Measurements from ENCODE around the gene KISS1R.

The KISS1R gene

DNA sequence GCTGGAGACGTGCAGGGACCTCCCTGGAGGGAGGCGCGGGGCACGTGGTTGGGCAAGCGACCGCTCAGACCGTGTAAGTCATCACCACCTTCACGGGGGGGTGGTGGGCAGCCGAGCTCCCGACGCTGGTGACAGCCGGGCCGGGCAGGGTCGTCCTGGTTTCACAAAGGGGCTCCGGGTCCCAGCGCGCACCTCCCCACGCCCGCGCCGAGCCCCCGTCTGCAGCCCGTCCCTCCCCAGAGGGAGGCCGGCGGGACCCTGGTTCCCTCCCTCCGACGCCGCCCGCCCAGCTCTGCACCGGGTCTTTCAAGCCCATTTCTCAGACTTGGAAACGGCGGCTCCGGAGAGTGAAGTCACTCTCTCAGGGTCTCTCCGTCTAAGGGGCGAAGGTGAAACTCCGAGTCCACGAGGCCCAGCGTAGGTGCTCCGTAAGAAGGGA is 8.0 kb downstream of the KISS1R start:
- DNase-seq, result peak; percentile 71

DNA sequence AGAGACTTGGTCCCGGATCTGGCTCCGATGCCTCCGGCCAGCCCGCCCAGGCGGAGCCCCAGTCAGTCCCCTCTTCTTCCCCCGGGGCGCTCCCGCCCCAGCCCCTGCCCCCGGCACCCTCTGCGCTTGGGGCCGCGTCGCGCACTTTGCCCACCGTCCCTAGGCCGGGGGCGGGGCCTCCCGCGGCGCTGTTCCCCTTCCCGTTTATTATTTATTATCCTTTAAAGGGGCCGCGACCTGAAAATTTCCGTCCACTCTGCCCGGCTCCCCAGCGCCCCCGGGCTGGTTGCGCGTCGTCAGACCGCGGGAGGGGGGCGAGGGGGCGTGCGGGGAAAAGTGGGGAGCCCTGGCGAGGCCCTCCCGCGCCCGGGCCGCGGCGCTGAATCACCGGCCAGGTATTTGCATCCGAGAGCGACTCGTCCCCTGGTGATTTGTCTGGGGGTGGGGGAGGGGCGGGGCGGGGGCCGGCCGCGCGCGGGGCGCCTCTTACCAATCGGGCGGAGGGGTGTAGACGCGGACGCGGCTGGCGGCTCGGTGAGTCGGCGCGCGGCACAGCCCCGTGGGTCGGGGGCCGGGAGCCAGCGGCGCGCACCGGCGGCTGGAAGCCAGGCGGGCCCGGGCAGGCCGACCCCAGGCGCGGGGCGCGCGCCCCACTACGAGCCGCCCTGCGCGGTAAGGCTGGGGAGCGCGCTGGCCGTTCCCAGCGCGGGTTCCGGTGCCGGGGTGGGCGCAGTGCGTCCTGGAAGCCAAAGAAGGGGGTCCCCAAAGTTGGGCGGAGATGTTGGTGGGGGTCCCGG is 8.6 kb downstream of the KISS1R start, which contains the start of gene ARID3A:
ARID3A (plus strand) TSS at position 510 of the 797 bp plus-strand sequence. CDS start 3,494 bp downstream, outside the sequence.
- DNase-seq, result peak; percentile 71

DNA sequence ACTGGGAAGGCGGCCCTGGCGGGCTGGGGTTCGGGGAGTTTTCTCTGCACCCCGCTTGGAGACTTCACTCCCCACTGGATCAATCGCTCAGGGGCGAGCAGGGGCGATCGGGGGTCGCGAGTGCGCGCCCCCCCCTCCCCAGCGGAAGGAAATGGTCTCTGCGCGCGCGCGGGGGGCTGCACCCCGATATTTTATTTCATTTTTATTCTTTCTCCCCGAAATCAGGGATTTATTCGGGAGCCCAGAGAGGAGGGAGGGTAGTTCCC is 9.1 kb downstream of the KISS1R start:
- no peak for DNase-seq

DNA sequence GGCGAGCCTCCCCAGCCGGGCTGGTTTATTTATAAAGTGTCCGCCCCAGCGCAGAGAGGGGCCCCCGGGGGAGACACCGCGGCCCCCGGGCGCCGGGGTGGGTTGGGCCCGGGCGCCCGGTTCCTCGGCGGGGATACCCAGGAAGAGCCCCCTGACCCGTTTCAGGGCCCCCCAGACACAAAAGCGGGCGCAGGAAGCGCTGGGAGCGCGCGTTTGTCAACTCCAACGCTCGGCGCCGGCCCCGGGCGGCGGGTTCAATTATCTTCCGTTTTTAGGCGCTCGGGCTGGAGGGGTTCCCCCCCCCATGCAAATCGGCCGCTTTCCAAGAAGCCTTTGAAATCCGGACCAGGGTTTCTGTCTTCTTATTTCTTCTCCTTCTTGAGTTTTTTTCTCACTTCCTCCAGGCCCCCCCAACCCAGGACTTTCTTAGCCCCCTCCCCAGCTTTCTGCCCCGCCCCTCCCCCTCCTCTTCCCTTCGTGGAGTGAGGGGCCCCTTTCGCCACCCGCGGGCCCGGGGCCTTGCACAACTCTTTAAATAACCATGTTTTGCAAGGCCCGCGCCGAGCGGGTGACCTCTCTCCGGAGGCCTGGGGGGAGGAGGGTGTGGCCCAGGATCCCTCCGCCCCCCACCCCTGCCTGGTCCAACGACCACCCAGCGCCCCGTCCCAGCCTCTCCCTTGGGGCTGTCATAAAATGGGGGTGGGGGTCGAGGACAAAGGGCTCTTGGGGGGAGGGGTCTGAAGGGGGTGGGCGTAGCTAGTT is 9.6 kb downstream of the KISS1R start:
- peak; percentile 30 for DNase-seq

DNA sequence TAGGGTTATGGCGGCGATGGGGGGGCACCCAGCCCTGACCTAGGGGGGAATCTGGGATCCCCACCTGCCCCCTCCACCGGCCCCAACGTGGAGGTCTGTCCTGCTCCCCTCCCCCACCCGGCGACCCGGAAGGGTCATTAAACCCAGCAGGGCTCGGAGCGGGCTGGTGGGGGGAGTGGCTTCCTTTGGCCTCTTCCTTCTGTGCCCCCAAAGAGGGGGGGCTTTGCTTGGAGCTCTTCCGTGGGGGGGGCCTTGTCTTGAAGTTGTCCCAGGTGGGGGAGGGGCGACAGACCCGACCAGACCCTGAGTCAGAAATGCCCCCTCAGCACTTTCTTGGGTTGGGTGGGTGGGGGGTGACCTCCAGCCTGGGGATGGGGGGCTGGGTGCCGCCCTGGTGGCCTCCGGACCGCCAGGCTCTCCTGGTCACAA is 10.2 kb downstream of the KISS1R start:
- DNase-seq, result no peak

DNA sequence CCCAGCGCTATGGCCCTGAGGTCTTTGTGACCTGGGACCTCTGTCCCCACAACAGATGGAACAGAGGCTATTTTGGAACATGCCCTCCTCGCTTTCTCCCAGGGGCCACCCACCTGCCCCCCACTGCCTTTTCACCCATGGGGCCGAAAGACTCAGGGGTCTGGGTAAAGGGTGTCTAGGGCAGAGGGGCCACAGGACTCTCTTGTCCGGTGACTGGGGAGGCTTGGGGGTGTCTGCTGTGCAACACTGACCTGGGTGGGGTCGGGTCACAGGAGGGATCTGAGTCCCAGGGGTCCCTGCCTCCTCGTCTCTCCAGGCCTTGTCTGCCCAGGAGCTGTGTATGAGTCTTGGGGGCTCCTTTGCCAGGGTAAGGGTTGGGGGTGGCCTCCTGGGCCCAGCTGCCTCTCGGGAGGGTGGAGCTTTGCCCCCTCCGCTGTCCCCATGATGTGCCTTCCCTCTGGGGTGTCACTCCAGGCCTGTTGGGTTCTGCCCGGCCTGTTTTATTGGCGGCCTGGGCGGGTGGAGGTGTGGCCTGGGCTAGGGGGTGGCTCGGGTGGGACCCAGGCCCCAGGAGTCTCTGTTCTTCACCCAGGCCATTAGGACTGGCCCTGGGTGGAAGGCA is 10.8 kb downstream of the KISS1R start:
- no peak for DNase-seq

DNA sequence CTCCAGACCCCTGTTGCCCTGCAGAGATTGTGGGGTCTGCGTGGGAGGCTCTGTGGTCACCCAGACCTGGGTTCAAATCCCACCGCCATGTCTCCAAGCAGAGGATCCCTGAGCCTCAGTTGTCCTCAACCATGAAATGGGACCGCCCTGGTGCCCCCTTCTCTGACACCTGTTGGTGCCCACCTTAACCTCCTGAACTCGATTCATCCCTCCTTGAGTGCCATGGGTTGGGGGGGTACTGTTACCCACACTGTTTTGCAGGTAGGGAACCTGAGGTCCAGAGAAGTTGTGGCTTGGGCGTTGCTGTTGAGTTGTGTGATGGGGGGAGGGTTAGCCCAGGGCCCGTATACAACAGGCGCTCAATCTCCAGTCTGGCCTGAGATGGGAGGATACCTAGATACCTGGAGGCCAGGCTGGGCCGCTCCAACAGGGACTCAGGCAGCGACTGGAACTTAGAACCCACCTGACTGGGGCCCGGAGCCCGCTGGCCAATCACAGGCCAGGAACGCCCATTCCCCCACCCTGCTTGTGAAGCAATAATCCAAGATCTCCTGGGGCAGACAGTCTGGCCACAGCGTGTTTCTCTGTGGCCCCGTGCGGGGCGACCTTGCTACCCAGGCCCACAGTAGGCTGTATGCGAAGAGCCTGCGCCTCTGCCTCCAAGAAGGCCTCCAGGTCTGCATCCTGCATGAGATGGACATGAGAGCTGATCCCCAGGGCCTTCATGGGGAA is 11.5 kb downstream of the KISS1R start:
- DNase-seq, result no peak

DNA sequence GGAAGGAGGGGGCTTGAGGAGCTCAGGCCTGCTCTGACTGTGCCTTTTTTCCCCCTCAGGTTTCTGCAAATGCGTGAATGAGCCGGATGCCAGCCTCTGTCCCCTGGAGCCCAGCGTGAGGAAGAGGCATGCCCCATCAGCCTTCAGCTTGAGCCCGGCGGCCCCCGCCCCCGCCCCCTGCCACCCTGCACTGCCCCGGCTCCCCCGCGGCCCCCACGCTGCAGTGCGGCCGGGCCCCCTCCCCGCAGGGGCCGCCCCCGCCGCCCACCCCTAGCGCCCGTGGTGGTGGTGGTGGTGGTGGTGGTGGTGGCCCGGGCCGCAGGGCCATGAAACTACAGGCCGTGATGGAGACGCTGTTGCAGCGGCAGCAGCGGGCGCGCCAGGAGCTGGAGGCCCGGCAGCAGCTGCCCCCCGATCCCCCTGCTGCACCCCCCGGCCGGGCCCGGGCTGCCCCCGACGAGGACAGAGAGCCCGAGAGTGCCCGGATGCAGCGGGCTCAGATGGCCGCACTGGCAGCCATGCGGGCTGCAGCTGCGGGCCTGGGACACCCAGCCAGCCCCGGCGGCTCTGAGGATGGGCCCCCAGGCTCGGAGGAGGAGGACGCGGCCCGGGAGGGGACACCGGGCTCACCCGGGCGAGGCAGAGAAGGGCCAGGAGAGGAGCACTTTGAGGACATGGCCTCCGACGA is 12.2 kb downstream of the KISS1R start:
- no peak for DNase-seq

DNA sequence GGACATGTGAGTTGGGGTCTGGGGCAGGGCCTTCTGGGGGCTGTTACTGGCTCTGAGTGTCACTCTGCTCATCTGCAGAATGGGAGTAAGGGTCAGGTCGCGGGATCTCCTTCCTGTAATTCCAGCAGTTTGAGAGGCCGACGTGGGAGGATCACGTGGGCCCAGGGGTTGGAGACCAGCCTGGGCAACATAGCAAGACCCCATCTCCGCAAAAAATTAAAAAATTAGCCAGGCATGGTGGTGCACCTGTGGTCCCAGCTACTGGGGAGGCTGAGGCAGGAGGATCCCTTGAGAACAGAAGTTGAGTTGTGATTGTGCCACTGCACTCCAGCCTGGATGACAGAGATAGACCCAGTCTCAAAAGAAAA is 12.7 kb downstream of the KISS1R start:
- no peak for DNase-seq

DNA sequence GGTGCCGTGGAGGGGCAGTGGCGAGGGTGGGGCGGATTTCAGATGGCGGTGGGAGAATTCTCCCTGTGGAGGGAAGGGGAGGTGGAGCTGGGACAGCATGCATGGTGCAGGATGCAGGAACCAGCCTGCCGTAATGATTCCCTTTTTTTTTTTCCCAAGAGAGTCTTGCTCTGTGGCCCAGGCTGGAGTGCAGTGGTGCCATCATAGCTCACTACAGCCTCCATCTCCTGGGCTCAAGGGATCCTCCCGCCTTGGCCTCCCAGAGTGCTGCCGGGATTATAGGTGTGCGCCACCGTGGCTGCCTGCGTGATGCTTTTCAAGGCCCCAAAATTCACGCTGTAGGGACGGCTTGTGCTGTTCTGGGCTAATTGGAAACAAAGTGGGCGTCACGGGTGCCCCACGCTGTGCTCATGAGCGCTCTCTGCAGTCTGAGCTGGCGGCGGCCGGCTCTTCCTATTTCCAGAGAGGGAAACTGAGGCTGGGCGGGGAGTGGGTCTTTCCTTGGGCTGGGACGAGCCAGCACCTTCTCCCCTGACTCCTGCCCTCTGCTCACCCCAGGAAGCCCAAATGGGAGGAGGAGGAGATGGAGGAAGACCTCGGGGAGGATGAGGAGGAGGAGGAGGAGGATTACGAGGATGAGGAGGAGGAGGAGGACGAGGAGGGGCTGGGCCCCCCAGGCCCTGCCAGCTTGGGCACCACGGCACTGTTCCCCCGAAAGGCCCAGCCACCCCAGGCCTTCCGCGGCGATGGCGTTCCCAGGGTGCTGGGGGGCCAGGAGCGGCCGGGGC is 14.9 kb downstream of the KISS1R start:
- DNase-seq, result no peak

DNA sequence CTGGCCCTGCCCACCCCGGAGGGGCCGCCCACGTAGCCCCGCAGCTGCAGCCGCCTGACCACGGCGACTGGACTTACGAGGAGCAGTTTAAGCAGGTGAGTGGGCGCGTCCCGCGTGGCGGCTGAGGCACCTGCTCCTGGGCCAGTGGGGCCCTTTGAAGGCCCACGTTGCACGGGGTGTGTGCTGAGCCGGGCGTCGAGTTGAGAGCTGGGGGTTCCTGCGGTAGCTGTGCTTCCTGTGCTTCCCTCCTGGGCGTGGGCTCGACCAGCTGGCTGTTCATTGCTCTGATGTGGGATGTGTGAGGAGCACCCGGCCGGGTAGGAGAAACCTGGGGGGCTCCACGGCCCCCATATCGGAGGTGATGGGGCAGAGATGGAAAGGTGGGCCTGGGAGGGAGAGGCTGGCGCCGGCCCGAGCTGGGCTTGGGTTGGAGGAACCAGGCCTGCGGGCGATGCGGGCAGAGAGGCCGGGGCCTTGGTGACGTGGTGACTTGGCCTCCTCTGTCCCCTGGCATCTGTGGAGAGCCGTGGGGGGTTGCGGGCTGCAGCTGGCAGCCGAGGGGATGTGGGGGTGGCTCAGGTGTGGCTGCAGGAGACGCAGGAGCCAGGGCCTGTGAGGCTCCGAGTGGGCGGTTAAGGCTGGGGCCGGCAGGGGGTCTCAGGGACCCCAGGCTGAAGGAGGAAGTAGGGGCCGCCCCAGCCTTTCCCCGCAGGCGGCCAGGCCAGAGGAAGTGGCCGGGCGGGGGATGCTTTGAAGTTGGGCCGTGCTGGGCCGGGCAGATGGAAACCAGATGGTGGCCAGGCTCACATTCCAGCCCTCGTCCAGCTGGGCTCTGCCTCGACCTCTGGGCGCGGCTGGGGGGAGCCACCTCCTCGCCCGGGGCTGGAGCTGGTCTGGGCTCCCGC is 15.8 kb downstream of the KISS1R start:
- no peak for DNase-seq

DNA sequence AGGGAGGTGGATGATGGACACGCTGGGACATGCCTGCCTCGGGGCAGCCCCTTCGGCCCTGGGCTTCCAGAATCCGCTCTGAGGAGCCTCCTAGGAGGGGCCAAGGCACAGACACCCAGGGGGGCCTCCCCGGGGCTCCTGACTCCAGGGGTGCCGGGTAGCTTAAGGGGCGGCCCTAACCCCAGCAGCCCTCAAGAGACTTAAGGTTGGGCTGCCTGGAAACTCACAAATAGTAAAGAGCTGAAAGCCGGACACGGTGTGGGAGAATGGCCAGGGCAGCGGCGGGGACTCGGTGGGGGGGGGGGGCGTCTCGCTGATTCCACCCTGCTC is 16.4 kb downstream of the KISS1R start:
- DNase-seq, result no peak

DNA sequence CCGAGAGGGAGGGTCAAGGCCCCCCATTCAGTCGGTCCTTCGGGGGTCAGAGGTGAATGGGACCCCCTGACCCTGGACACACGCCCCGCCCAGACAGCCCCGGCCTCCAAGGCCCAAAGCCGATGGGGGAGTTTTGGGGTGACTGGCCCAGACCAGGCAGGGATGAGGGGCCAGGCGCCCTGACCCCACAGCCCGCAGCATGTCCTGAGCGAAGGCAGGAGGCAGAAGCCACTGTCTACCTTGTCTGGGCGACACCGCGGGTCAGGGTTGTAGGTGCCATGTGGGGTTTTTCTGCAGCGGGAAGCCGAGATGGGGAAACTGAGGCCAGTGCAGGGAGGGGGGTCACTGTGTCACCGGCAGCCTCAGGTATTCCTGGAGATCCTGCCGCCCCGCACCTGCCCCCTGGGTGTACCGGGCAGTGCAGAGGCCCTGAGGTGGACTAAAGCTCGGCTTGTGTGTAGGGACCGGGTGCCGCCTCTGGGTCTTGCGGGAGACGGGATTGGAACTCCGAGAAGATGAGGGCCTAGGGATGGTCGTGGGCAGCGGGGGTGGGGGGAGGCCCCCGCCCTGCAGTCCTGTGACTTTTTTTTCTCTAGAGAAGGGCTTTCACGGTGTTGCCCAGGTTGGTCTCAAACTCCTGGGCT is 17.2 kb downstream of the KISS1R start:
- no peak for DNase-seq

DNA sequence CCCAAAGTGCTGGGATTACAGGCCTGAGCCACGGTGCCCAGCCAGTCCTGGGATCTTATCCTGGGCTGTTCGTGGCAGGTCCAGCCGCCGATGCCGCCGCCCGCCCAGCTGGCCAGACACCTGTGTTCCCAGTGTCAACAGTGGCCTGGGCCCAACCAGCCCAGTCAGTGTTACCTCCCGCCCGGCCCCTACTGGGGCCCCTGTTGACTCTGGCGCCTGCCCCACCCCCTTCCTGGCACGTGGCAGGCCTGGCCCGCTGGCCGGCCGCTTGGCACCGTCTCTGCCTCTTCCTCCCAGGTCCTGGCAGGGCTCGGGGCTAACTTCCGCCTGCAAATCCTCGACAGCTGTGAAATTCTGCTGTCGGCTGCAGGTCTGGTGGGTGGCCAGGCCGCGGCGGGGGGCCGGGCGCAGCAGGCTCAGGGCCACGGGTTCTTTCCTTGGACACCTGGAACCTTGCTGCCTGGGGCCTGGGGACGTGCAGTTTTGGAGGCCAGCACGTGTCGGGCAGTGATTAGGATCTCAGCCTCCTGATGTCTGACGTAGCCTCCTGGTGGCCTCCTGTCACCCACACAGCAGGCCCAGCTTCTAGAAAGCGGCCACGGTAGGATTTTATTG is 17.8 kb downstream of the KISS1R start:
- DNase-seq, result no peak

DNA sequence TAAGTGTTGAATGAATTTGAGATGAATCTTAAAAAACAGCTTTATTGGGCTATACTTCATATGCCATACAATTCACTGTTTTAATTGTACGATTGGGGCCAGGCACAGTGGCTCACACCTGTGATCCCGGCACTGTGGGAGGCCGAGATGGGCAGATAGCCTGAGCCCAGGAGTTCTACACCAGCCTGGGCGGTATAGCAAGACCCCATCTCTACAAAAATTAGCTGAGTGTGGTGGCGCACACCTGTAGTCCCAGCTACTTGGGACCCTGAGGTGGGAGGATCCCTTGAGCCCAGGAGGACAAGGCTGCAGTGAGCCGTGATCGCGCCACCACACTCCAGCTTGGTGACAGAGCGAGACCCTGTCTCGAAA is 19.0 kb downstream of the KISS1R start:
- no peak for DNase-seq

DNA sequence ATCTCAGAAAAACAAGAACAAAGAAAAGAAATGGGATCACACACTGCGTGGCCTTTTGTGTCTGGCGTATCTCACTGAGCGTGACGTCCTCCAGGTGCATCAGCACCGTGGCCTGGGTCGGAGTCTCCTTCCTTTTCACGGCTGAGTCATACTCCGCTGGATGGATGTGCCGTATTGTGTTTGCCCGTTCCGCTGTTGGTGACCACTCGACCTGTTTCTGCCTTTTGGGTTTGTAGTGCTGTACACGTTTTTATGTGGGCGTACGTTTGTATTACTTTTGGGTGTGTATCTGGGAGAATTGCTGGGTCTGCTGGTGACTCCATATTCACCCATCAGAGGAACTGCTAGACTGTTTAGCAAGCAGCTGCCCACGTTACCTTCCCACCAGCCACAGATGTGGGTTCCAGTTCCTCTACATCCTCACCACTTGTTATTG is 20.1 kb downstream of the KISS1R start:
- DNase-seq, result peak; percentile 61

DNA sequence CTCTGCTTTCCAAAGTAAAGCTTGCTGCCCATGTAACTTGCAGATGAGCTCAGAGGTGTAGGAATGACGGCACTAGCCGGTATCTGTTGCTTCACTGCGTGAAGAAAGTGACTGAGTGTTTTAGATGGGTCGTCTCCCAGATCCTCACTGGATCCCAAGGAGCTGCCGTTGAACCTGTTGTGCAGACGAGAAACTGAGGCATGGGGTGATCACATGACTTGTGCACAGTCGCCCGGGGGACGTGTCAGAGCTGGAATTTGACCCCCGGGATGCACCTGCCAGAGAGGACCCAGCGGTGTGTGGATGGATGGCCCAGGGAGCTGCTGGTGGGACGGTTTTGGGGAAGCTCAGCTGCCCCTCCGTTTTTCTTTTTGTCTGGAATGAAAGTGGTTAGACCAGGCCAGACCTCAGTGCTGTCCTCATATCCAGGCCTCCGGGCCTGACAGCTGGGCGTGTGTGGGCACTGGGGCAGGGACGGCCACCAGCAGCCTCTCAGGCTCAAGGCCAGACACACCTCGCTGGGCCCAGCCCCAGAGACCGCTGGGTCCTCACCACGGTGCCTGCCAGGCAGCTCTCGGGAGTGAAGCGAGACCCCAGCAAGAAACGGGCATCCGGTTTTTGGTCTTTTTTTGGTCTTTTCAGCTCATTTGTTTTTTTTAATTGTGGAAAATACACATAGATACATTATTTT is 21.2 kb downstream of the KISS1R start:
- DNase-seq, result no peak

DNA sequence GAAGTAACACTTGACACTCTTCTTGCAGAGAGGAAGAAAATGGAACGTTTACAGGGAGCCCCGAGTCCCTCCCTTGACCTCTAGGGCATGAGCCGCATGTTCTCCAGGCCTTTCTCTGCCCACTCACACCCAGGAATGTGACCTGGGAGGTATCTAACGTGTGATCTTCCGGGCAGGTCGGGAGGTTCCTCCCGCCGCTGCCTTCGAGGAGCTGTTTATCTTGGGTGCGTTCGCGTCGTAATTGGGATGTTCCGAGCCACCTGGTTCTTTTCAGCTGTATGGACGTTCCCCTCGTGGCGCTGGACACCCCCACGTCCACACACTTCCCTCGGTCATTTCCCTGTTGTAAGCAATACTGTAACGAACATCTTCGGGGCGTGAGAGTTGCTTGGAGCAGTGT is 22.3 kb downstream of the KISS1R start:
- no peak for DNase-seq

DNA sequence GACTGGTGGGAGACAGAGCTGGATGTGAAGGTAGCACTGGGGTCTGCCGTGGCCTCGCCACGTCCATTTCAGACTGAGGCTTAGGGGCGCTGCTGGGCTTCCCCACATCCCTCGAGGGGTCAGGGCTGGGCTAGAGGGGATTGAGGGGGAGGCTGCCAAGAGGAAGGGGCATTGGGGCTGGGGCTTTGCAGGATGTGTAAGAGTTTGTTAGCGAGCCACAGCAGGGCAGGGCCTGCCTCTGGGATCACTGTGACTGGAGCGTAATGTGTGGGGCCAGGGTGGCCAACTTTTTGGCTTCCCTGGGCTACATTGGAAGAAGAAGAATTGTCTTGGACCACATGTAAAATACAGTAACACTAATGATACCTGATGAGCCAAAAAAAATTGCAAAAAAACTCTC is 22.8 kb downstream of the KISS1R start:
- DNase-seq, result no peak

All from stimulated activated naive CD4-positive, alpha-beta T cell treated with Interleukin-2 at 50 U/mL for 16 hours (primary cell).